Transverse colon (tissue), 4 donors: ENCODE results near the gene MED7. TPM values are rescaled to one million over a fixed set of nuclear protein-coding genes. Genes with fewer than 3 reads are reported as not detected.

Source experiments
- DNase-seq: peaks from one replicate; pipeline ENCODE4 v3.0.0-alpha.2; 2019
- H3K27ac ChIP-seq, 4 donors: fragments of 200-600 bp; sonication (generic); 2 replicates each; pipeline ENCODE4 v1.5.1; 2016 to 2018; ENCODE audit warnings: inconsistent platforms in 4 of 4
- H3K27me3 ChIP-seq: fragments of 200-600 bp; sonication (generic); 2 replicates; pipeline ENCODE4 v1.5.1; 2017; ENCODE audit warnings: inconsistent platforms
- H3K36me3 ChIP-seq, 4 donors: fragments of 200-600 bp; sonication (generic); 2 replicates each; pipeline ENCODE4 v1.5.1; 2017 to 2019; ENCODE audit warnings: inconsistent platforms in 4 of 4
- H3K4me1 ChIP-seq, 4 donors: fragments of 200-600 bp; sonication (generic); 2 replicates each; pipeline ENCODE4 v1.5.1; 2017 to 2020; ENCODE audit warnings: inconsistent platforms in 4 of 4
- H3K4me3 ChIP-seq, 4 donors: fragments of 200-600 bp; sonication (generic); 1 replicate in 1 of 4; 2 replicates in 3 of 4; pipeline versions ENCODE4 v1.5.1 to v1.6.1; 2017 to 2019; ENCODE audit warnings: inconsistent platforms in 4 of 4
- H3K9me3 ChIP-seq, 2 donors: fragments of 200-600 bp; sonication (generic); 2 replicates each; pipeline ENCODE4 v1.5.1; 2017 to 2019; ENCODE audit warnings: inconsistent platforms in 2 of 2
- CTCF ChIP-seq, 5 experiments: fragments of 200-600 bp in 3 of 5; fragments of 450-650 bp in 2 of 5; sonication (generic) in 3 of 5; IDR thresholded peaks; 1 replicate in 2 of 5; 2 replicates in 3 of 5; pipeline ENCODE4 v1.5.1; 2016 to 2017; ENCODE audit warnings: antibody characterized with exemption in 5 of 5, inconsistent platforms in 3 of 5, mild to moderate bottlenecking in 2 of 5, moderate library complexity in 1 of 5
- EP300 ChIP-seq: sonication (generic); formaldehyde crosslinking; IDR thresholded peaks from one replicate; pipeline ENCODE4 v1.6.1; 2017; ENCODE audit warnings: antibody characterized with exemption, low read depth
- POLR2A ChIP-seq: fragments of 450-650 bp; IDR thresholded peaks from one replicate; pipeline ENCODE4 v1.6.1; 2016; ENCODE audit warnings: antibody characterized with exemption, mild to moderate bottlenecking, moderate library complexity
- POLR2AphosphoS5 ChIP-seq, 3 donors: sonication (generic); formaldehyde crosslinking; IDR thresholded peaks; one replicate each; pipeline ENCODE4 v1.6.1; 2016; ENCODE audit warnings: antibody characterized with exemption in 3 of 3
- WGBS, 2 donors: methylation state at CpG; one replicate each; pipeline ENCODE4 v1.1.5; 2018; ENCODE audit warnings: low coverage in 1 of 2; 5-methylcytosine and 5-hydroxymethylcytosine counted together
- in situ Hi-C, 4 donors: fragments of 200-750 bp; cut with MboI; loops; one replicate each; pipeline versions ENCODE4 v1.15.0 to v1.15.1; 2017; ENCODE audit warnings: low sequenced_read_pairs in 3 of 4, low pct_ligation_motif_present in 1 of 4, low pct_unique_long_range_greater_than_20kb in 1 of 4
- intact Hi-C: fragments of 100-400 bp; cut with DNase I; formaldehyde crosslinking; loops from one replicate; pipeline ENCODE4 v1.15.1; 2023; ENCODE audit warnings: low total_unique reads
- total RNA-seq, 4 donors: library from RNA; depleted of rRNA; stranded (reverse); fragments of >200 nt; gene quantifications; one replicate each; pipeline ENCODE4 v1.1.0, GENCODE V29; 2016

The MED7 gene
- total RNA-seq, 4 donors from 2014 or later, result 10.0 to 12.1 (median 11.0) TPM; not detected in 1

- Histone ChIP-seq H3K9me3 (no peaks in the 10 kb centered on the region), H3K27ac (peak overlapping the region; percentile 89 to 99 (median 94)), H3K36me3 (peaks cover 0 to 8% (median 3%) of the 10 kb centered on the region in 4 donors), H3K4me3 (peak overlapping the region; percentile 42 to 100 (median 90)), H3K27me3 (no peaks in the 10 kb centered on the region), H3K4me1 (peaks cover 7 to 24% (median 12%) of the 10 kb centered on the region in 4 donors)
- intact Hi-C loops, result no loop called here
- DNase-seq, result peak; percentile 44
- WGBS, 2 donors, result 10 to 24% methylated on average over 23 to 33 of the region's 33 CpGs
- TF ChIP-seq CTCF (IDR thresholded peaks at IDR 0.05) (no peak), POLR2A (peak; percentile 70)
- in situ Hi-C loops, result loop anchor here in 1 of 4 donors (10.0 to 25.0 kb wide), 3 partner anchors 111 to 594 kb away; partner anchors contain the start of genes LSM11 and THG1L
Observed at GRCh38 chr5:157143127-157143971, 684 bp upstream of the MED7 start.

DNA sequence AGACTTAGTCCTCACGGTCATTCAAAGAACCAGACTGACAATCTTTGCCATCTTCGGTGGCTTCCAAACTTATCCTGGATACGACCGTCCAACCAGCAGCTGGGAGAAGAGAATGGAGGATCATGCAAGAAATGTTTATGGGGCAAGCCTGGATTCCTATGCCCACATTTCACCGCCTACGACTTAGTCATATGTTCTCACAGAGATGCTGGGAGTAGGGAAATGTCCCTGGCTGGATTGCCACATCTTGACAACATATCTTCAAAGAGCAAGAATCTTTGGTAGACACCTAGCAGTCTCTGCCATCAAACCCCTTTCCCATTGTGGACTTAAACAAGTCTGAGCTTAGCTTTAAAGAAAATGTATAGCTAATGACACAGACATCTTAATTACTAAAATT, 5.0 kb downstream of the MED7 start:
- intact Hi-C loops, result no loop called here
- H3K27me3 ChIP-seq, result no peaks in the 10 kb centered on the region
- TF ChIP-seq POLR2A (no peak), CTCF (IDR thresholded peaks at IDR 0.05) (no peak), POLR2AphosphoS5 (IDR thresholded peaks at IDR 0.05) (no peak), EP300 (no peak)
- peaks cover 0 to 17% (median 3%) of the 10 kb centered on the region in 4 donors for H3K36me3 ChIP-seq
- in situ Hi-C loops, result loop anchor here in 1 of 4 donors (25.0 kb wide), 1 partner anchor 600 kb away; the partner anchor contains the start of genes LSM11 and THG1L
- H3K27ac ChIP-seq, result no peak overlapping the region
- H3K4me1 ChIP-seq, result peaks cover 7 to 18% (median 10%) of the 10 kb centered on the region in 4 donors
- H3K9me3 ChIP-seq, result no peaks in the 10 kb centered on the region
- DNase-seq, result no peak
- no peak overlapping the region for H3K4me3 ChIP-seq
- WGBS, 2 donors, result 86 to 99% methylated on average over 6 of the region's 6 CpGs

DNA sequence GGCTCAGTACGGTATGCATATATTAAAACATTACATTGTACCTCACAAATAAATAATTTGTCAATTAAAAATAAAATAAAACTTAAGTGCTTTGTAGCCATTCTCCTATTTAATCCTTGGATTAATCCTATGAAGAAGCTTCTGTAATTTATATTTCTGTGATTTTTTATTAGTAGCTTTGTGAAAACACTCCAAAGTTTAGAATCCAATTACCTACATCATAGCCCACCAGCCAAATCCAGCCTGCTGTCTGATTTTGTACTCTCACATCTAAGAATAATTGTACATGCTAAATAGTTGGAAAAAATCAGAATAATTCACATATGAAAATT, 10.4 kb downstream of the MED7 start:
- H3K9me3 ChIP-seq, result no peaks in the 10 kb centered on the region
- DNase-seq, result no peak
- in situ Hi-C loops (loop anchor here in 1 of 4 donors (25.0 kb wide), 1 partner anchor 605 kb away; the partner anchor contains the start of genes LSM11 and THG1L), intact Hi-C loops (no loop called here)
- H3K4me1 ChIP-seq, result peaks cover 0 to 7% (median 0%) of the 10 kb centered on the region in 4 donors
- peaks cover 0 to under 1% (median 0%) of the 10 kb centered on the region in 4 donors for H3K36me3 ChIP-seq
- 11 to 18% methylated on average over 1 of the region's 1 CpG for WGBS, 2 donors
- TF ChIP-seq EP300, result no peak
- TF ChIP-seq POLR2AphosphoS5 (IDR thresholded peaks at IDR 0.05), result no peak
- no peak for TF ChIP-seq CTCF (IDR thresholded peaks at IDR 0.05)
- no peak for TF ChIP-seq POLR2A
- no peaks in the 10 kb centered on the region for H3K27me3 ChIP-seq
- no peak overlapping the region for H3K27ac ChIP-seq
- no peak overlapping the region for H3K4me3 ChIP-seq

GRCh38 chr5:157130925-157131324, 11.7 kb downstream of the MED7 start:
- Histone ChIP-seq H3K27ac (no peak overlapping the region), H3K27me3 (no peaks in the 10 kb centered on the region)
- in situ Hi-C loops, result loop anchor here in 1 of 4 donors (25.0 kb wide), 1 partner anchor 606 kb away; the partner anchor contains the start of genes LSM11 and THG1L

More at GRCh38 chr5:157130925-157131324, 11.7 kb downstream of the MED7 start:
- Histone ChIP-seq H3K9me3 (no peaks in the 10 kb centered on the region), H3K4me1 (peaks cover 0 to 7% (median 0%) of the 10 kb centered on the region in 4 donors), H3K4me3 (no peak overlapping the region), H3K36me3 (no peaks in the 10 kb centered on the region)
- 73 to 75% methylated on average over 7 of the region's 7 CpGs for WGBS, 2 donors
- intact Hi-C loops, result no loop called here
- no peak for TF ChIP-seq EP300
- no peak for TF ChIP-seq CTCF (IDR thresholded peaks at IDR 0.05)
- no peak for TF ChIP-seq POLR2A
- no peak for DNase-seq
